ENCODE data around the gene UST. TPM values are rescaled to one million over a fixed set of nuclear protein-coding genes. Genes with fewer than 3 reads are reported as not detected.

The UST gene
- total and polyA plus RNA-seq, 7 donors, result 0.79 to 2.6 (median 2.0) TPM

- 89 to 95% (median 91%) methylated on average over 3 of the region's 3 CpGs for WGBS, 3 donors
- Histone ChIP-seq H3K36me3 (ENCODE audit: insufficient read depth in 1 of 2, low read depth in 1 of 2) (no peaks in the 10 kb centered on the region), H3K4me3 (no peak overlapping the region), H3K4me1 (no peaks in the 10 kb centered on the region), H3K27ac (no peak overlapping the region), H3K9me3 (no peaks in the 10 kb centered on the region), H3K27me3 (ENCODE audit: insufficient read depth in 3 of 3, low read length in 2 of 3) (no peaks in the 10 kb centered on the region)
- no peak for ATAC-seq
- TF ChIP-seq CTCF (IDR thresholded peaks at IDR 0.05), result no peak
- intact Hi-C loops (cut with DNase I), result no loop called here
- DNase-seq, result no peak
Measured at GRCh38 chr6:148986608-148987007, 239.8 kb downstream of the UST start.

GRCh38 chr6:148987982-148988381 is 241.2 kb downstream of the UST start:
- WGBS, 3 donors, result 92 to 95% (median 93%) methylated on average over 3 of the region's 3 CpGs

GRCh38 chr6:148989585-148989984 is 242.8 kb downstream of the UST start:
- 65 to 71% (median 67%) methylated on average over 1 of the region's 1 CpG for WGBS, 3 donors
- Histone ChIP-seq H3K27ac (no peak overlapping the region), H3K36me3 (ENCODE audit: insufficient read depth in 1 of 2, low read depth in 1 of 2) (no peaks in the 10 kb centered on the region), H3K27me3 (ENCODE audit: insufficient read depth in 3 of 3, low read length in 2 of 3) (no peaks in the 10 kb centered on the region), H3K9me3 (peaks cover 3% of the 10 kb centered on the region), H3K4me3 (no peak overlapping the region), H3K4me1 (no peaks in the 10 kb centered on the region)
- ATAC-seq (no peak), DNase-seq (no peak)
- intact Hi-C loops (cut with DNase I), result no loop called here
- TF ChIP-seq CTCF (IDR thresholded peaks at IDR 0.05), result no peak

More at GRCh38 chr6:148987982-148988381, 241.2 kb downstream of the UST start:
- no peak for TF ChIP-seq CTCF (IDR thresholded peaks at IDR 0.05)
- no peaks in the 10 kb centered on the region for H3K4me1 ChIP-seq
- intact Hi-C loops (cut with DNase I), result no loop called here
- no peak overlapping the region for H3K4me3 ChIP-seq
- H3K36me3 ChIP-seq (ENCODE audit: insufficient read depth in 1 of 2, low read depth in 1 of 2), result no peaks in the 10 kb centered on the region
- DNase-seq, result no peak
- no peaks in the 10 kb centered on the region for H3K9me3 ChIP-seq
- no peak overlapping the region for H3K27ac ChIP-seq
- ATAC-seq, result no peak
- H3K27me3 ChIP-seq (ENCODE audit: insufficient read depth in 3 of 3, low read length in 2 of 3), result no peaks in the 10 kb centered on the region

GRCh38 chr6:148990403-148990802 is 243.6 kb downstream of the UST start:
- DNase-seq (no peak), ATAC-seq (no peak)
- Histone ChIP-seq H3K27me3 (ENCODE audit: insufficient read depth in 3 of 3, low read length in 2 of 3) (no peaks in the 10 kb centered on the region), H3K4me3 (no peak overlapping the region), H3K36me3 (ENCODE audit: insufficient read depth in 1 of 2, low read depth in 1 of 2) (no peaks in the 10 kb centered on the region), H3K27ac (no peak overlapping the region), H3K9me3 (peaks cover 3% of the 10 kb centered on the region), H3K4me1 (no peaks in the 10 kb centered on the region)
- intact Hi-C loops (cut with DNase I), result no loop called here
- 23 to 33% (median 27%) methylated on average over 6 of the region's 6 CpGs for WGBS, 3 donors
- no peak for TF ChIP-seq CTCF (IDR thresholded peaks at IDR 0.05)

- DNase-seq (no peak), ATAC-seq (no peak)
- H3K27ac ChIP-seq, result no peak overlapping the region
- intact Hi-C loops (cut with DNase I), result no loop called here
- H3K4me3 ChIP-seq, result no peak overlapping the region
- 59 to 72% (median 68%) methylated on average over 1 of the region's 1 CpG for WGBS, 3 donors
- peaks cover 12% of the 10 kb centered on the region for H3K9me3 ChIP-seq
- no peaks in the 10 kb centered on the region for H3K27me3 ChIP-seq (ENCODE audit: insufficient read depth in 3 of 3, low read length in 2 of 3)
- H3K36me3 ChIP-seq (ENCODE audit: insufficient read depth in 1 of 2, low read depth in 1 of 2), result no peaks in the 10 kb centered on the region
- TF ChIP-seq CTCF (IDR thresholded peaks at IDR 0.05), result no peak
- H3K4me1 ChIP-seq, result no peaks in the 10 kb centered on the region
Measured at GRCh38 chr6:148996815-148997214, 250.0 kb downstream of the UST start.

Measured in psoas muscle (tissue), 8 donors.